Hematopoietic multipotent progenitor cell treated with erythropoietin and hydrocortisone succinate and interleukin-3 and kit ligand, for 15 days (in vitro differentiated cells): ENCODE measurements around the gene C17orf58.

Experiments
- DNase-seq: peaks from one replicate; pipeline ENCODE4 v3.0.0-alpha.2; 2015; ENCODE audit warnings: low spot score

Gene C17orf58

GRCh38 chr17:67950945-67951344 lies 45.3 kb downstream of the C17orf58 start:
- DNase-seq = no peak

DNA sequence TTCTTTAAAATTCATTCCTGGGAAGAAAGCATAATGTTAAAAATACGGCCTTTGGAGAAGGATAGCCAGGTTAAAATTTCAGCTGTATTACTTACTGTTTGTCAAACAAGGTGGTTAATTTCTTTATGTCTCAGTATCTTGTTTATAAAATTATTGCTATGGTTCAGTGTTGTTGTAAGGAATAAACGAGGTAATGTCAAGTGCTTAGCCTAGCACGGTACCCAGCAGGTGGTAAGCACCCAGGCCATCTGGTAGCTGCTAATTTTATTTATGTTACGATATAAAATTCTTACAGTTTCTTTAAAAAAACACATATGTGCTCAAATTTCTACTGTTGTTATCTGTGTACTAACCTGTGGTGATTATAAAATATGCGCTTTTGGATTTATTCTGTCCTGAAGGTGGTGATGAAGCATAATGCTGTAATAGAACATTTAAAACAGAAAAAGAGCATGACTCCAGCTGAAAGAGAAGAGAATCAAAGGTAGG lies 48.9 kb downstream of the C17orf58 start:
- no peak for DNase-seq

- no peak for DNase-seq
Measured at GRCh38 chr17:67946513-67946912, 49.8 kb downstream of the C17orf58 start.

DNA sequence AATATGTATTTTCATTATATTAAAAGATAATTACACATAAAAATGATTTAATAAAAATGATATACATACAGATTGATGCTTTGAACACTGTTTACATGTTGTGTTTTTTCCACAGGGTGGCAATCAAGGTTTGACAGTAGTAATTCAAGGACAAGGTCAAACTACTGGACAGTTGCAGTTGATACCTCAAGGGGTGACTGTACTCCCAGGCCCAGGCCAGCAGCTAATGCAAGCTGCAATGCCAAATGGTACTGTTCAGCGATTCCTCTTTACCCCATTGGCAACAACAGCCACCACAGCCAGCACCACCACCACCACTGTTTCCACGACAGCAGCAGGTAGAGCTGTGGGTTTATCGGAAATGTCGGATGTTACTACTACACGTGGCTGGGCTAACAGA lies 52.2 kb downstream of the C17orf58 start:
- no peak for DNase-seq

- no peak for DNase-seq
Measured at GRCh38 chr17:67942810-67943209, 53.5 kb downstream of the C17orf58 start.
